Suprapubic skin (tissue), 4 donors: ENCODE results near the gene E4F1. TPM values are rescaled to one million over a fixed set of nuclear protein-coding genes. Genes with fewer than 3 reads are reported as not detected.

Source experiments
- DNase-seq, 2 donors: peaks; one replicate each; pipeline ENCODE4 v3.0.0-alpha.2; 2019; ENCODE audit warnings: low spot score in 2 of 2
- H3K27ac ChIP-seq: fragments of 200-600 bp; sonication (generic); one replicate; pipeline ENCODE4 v1.5.1; 2019
- H3K27me3 ChIP-seq: fragments of 200-600 bp; sonication (generic); one replicate; pipeline ENCODE4 v1.5.1; 2019
- H3K36me3 ChIP-seq: fragments of 200-600 bp; sonication (generic); one replicate; pipeline ENCODE4 v1.5.1; 2019
- H3K4me1 ChIP-seq: fragments of 200-600 bp; sonication (generic); one replicate; pipeline ENCODE4 v1.5.1; 2019
- H3K4me3 ChIP-seq: fragments of 200-600 bp; sonication (generic); one replicate; pipeline ENCODE4 v1.5.1; 2019; ENCODE audit warnings: mild to moderate bottlenecking
- H3K9me3 ChIP-seq: fragments of 200-600 bp; sonication (generic); one replicate; pipeline ENCODE4 v1.5.1; 2019
- EP300 ChIP-seq: sonication (generic); formaldehyde crosslinking; IDR thresholded peaks from one replicate; pipeline ENCODE4 v1.6.1; 2017; ENCODE audit warnings: antibody characterized with exemption
- POLR2A ChIP-seq, 2 donors: fragments of 450-650 bp; IDR thresholded peaks; one replicate each; pipeline ENCODE4 v1.6.1; 2017; ENCODE audit warnings: antibody characterized with exemption in 2 of 2, mild to moderate bottlenecking in 2 of 2, moderate library complexity in 2 of 2
- POLR2AphosphoS5 ChIP-seq, 3 donors: sonication (generic); formaldehyde crosslinking; IDR thresholded peaks; one replicate each; pipeline ENCODE4 v1.6.1; 2017; ENCODE audit warnings: antibody characterized with exemption in 3 of 3
- WGBS: methylation state at CpG from one replicate; pipeline ENCODE4 v1.1.5; 2018; 5-methylcytosine and 5-hydroxymethylcytosine counted together
- total RNA-seq, 4 donors: library from RNA; depleted of rRNA; stranded (reverse); fragments of >200 nt; gene quantifications; one replicate each; pipeline ENCODE4 v1.1.0, GENCODE V29; 2016
- TF ChIP-seq, protein P1 (sequence below), 2 donors: fragments of 200-600 bp in 1 of 2; fragments of 450-650 bp in 1 of 2; sonication (generic) in 1 of 2; IDR thresholded peaks; one replicate each; pipeline ENCODE4 v1.5.1; 2016 to 2019; ENCODE audit warnings: antibody characterized with exemption in 2 of 2, mild to moderate bottlenecking in 1 of 2, moderate library complexity in 1 of 2

The E4F1 gene
- total RNA-seq, 4 donors from 2014 or later = 42.1 to 79.3 (median 54.2) TPM

DNA sequence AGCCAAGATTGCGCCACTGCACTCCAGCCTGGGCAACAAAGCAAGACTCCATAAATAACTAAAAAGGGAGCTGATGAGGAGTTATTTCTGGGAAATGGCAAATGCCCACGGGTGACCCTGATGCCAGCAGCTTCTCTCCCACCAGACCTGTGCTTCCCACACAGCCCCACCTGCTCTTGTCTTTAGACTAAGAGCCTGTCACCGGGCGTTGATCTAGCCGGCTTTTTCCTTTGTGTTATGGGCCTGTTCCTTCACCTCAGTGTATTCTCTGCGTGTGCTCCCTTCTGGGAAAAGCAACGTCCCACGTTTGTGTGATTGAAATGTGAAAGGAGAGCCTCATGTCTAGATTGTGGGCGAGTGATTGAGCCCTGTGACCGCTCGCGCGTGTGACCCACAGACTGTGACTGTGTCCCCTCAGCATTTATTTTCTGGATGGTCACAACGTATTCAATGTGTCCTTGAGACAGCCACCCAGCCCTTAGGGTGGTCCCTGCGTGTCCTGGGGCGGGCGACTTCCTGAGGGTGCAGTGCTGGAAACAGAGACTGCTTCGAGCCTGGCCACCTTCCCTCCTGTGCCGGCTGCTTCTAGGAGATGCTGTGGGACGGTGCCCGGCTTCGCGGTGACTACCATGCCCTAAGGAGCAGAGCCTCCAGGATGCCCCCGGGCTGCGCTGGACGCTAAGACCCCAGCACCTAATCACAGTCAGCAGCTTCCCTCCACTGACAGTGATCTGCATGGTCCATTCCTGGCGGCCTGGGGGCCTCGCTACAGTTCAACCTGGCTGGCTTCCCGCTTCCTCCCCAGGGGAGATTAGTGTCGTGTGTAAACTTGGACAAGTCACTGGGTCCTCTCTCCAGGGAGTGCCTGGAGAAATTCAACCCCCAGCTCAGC is 52.3 kb downstream of the E4F1 start:
- H3K4me1 ChIP-seq = peaks cover 8% of the 10 kb centered on the region
- WGBS = 87% methylated on average over 20 of the region's 30 CpGs
- no peak for DNase-seq
- TF ChIP-seq POLR2AphosphoS5 (IDR thresholded peaks at IDR 0.05) (no peak), EP300 (no peak), POLR2A (IDR thresholded peaks at IDR 0.05) (no peak)
- TF ChIP-seq, protein P1, sequence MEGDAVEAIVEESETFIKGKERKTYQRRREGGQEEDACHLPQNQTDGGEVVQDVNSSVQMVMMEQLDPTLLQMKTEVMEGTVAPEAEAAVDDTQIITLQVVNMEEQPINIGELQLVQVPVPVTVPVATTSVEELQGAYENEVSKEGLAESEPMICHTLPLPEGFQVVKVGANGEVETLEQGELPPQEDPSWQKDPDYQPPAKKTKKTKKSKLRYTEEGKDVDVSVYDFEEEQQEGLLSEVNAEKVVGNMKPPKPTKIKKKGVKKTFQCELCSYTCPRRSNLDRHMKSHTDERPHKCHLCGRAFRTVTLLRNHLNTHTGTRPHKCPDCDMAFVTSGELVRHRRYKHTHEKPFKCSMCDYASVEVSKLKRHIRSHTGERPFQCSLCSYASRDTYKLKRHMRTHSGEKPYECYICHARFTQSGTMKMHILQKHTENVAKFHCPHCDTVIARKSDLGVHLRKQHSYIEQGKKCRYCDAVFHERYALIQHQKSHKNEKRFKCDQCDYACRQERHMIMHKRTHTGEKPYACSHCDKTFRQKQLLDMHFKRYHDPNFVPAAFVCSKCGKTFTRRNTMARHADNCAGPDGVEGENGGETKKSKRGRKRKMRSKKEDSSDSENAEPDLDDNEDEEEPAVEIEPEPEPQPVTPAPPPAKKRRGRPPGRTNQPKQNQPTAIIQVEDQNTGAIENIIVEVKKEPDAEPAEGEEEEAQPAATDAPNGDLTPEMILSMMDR (IDR thresholded peaks at IDR 0.05) = no peak
- peaks cover 11% of the 10 kb centered on the region for H3K36me3 ChIP-seq
- no peak overlapping the region for H3K4me3 ChIP-seq
- H3K27ac ChIP-seq = no peak overlapping the region
- H3K27me3 ChIP-seq = no peaks in the 10 kb centered on the region
- no peaks in the 10 kb centered on the region for H3K9me3 ChIP-seq

- H3K4me3 ChIP-seq = no peak overlapping the region
- H3K27ac ChIP-seq = no peak overlapping the region
- peaks cover 19% of the 10 kb centered on the region for H3K36me3 ChIP-seq
- WGBS = 83% methylated on average over 26 of the region's 26 CpGs
- no peaks in the 10 kb centered on the region for H3K9me3 ChIP-seq
- no peak for DNase-seq
- TF ChIP-seq, protein P1 (IDR thresholded peaks at IDR 0.05) = no peak
- TF ChIP-seq EP300 (no peak), POLR2AphosphoS5 (IDR thresholded peaks at IDR 0.05) (no peak), POLR2A (IDR thresholded peaks at IDR 0.05) (no peak)
- H3K27me3 ChIP-seq = no peaks in the 10 kb centered on the region
- H3K4me1 ChIP-seq = peaks cover 6% of the 10 kb centered on the region
Measured at GRCh38 chr16:2276368-2277195, 53.2 kb downstream of the E4F1 start.

- no peaks in the 10 kb centered on the region for H3K4me1 ChIP-seq
- DNase-seq = no peak
- no peak overlapping the region for H3K27ac ChIP-seq
- no peaks in the 10 kb centered on the region for H3K27me3 ChIP-seq
- no peak overlapping the region for H3K4me3 ChIP-seq
- no peak for TF ChIP-seq POLR2AphosphoS5 (IDR thresholded peaks at IDR 0.05)
- TF ChIP-seq, protein P1 (IDR thresholded peaks at IDR 0.05) = no peak
- no peak for TF ChIP-seq EP300
- no peak for TF ChIP-seq POLR2A (IDR thresholded peaks at IDR 0.05)
- peaks cover 19% of the 10 kb centered on the region for H3K36me3 ChIP-seq
- 93% methylated on average over 19 of the region's 25 CpGs for WGBS
- no peaks in the 10 kb centered on the region for H3K9me3 ChIP-seq
Measured at GRCh38 chr16:2277466-2278271, 54.3 kb downstream of the E4F1 start.

- H3K36me3 ChIP-seq = peaks cover 19% of the 10 kb centered on the region
- 60% methylated on average over 2 of the region's 14 CpGs for WGBS
- no peaks in the 10 kb centered on the region for H3K9me3 ChIP-seq
- no peak for TF ChIP-seq POLR2AphosphoS5 (IDR thresholded peaks at IDR 0.05)
- TF ChIP-seq POLR2A (IDR thresholded peaks at IDR 0.05) = no peak
- no peaks in the 10 kb centered on the region for H3K4me1 ChIP-seq
- H3K4me3 ChIP-seq = no peak overlapping the region
- no peak overlapping the region for H3K27ac ChIP-seq
- DNase-seq = no peak
- no peaks in the 10 kb centered on the region for H3K27me3 ChIP-seq
Measured at GRCh38 chr16:2278272-2278608, 54.8 kb downstream of the E4F1 start.

DNA sequence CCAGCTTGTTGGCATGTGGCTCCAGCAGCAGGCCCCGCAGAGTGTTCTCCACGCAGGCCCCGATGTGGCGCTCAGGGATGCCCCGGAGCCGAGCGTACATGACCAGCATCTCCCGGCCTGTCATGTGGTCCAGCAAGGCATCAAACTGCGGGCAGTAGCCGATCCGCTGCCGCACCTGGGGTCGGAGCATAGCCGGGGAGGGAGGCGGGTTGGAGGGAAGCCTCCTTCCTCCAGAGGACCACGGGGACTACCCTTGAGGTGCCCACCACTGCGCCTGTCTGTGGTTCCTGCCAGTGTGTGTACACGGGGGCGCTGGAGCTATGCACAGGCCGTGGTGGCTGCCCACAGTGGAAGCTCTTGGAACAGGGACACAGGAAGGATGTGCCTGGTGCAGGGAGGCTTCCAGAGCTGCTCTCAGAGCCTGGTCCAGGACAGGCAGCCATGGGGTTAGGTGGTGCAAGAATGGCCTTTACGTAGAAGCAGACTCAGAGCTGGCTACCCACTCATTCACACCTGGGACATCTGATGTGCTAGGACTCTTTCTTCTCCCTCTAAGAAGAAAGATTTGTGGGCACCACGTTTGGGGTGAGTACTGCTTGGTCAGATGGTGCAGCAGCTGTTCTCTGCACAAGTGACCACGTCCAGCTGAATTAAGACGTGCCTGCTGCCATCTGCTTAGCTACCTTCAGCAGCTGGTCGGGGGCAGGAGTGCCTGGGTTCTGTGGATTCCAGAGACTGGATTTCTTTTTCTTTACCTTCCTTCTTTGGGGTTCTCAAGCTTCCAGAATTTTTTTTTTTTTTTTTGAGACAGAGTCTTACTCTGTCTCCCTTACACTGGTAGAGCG is 55.8 kb downstream of the E4F1 start:
- Histone ChIP-seq H3K27ac (no peak overlapping the region), H3K4me1 (no peaks in the 10 kb centered on the region), H3K36me3 (peaks cover 19% of the 10 kb centered on the region), H3K27me3 (no peaks in the 10 kb centered on the region), H3K4me3 (no peak overlapping the region), H3K9me3 (no peaks in the 10 kb centered on the region)
- DNase-seq = no peak
- no peak for TF ChIP-seq POLR2AphosphoS5 (IDR thresholded peaks at IDR 0.05)
- no peak for TF ChIP-seq POLR2A (IDR thresholded peaks at IDR 0.05)
- TF ChIP-seq EP300 = no peak
- TF ChIP-seq, protein P1 (IDR thresholded peaks at IDR 0.05) = no peak
- WGBS = 91% methylated on average over 15 of the region's 26 CpGs
